ENCODE measurements around the gene IFITM1.
"Not testable (repeated sequence)": the region's sequence is repeated elsewhere in the genome, so short reads cannot be mapped to it uniquely, and the experiment has no call there.

IFITM1 gene

DNA sequence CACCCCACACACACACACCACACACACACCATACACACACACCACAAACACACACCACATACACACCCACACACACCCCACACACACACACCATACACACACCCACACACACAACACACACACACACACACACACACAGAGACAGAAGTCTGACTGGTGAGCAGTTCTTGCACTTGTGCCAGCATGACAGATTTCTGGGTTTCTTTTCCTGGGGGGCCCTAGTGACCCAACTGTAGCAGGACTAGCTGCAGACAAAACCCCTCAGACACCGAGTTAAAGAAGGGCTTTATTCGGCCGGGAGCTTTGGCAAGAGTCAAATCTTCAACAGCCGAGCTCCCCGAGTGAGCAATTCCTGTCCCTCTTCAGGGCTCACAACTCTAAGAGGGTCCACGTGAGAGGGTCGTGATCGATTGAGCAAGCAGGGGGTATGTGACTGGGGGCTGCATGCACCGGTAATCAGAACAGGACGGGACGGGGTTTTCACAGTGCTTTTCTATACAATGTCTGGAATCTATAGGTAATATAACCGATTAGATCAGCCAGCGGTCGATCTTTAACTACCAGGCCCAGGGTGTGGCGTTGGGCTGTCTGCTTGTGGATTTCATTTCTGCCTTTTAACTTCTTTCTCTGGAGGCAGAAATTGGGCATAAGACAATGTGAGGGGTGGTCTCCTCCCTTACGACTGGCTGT, 36.3 kb downstream of the IFITM1 start:
- not testable (repeated sequence) for DNase-seq

GRCh38 chr11:350723-351255, 36.9 kb downstream of the IFITM1 start:
- no peak for DNase-seq

GRCh38 chr11:351411-351810, 37.6 kb downstream of the IFITM1 start:
- DNase-seq = no peak

DNA sequence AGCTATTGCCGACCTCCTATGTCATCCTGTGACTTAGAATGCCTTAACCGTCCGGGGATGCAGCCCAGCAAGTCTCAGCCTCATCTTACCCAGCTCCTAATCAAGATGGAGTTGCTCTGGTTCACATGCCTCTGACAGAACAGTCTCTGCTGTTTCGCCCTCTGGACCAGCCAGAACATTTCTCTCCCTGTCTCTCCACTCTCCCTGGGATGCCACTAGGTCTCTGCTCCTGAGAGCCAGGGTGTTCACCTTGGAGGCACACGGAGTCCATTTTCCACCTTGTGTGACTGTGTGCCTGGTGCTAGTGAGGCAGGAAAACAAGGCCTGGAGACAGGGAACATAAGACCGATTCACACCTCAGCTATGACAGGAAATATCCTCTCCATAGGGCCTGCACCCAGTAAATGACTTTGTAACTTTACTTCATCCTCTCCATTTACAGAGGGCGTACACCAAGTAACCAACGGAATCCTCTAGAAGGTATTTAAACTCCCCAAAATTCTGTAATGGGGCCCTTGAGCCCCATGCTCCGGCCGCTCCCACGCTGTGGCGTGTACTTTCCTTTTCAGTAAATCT, 38.7 kb downstream of the IFITM1 start:
- DNase-seq = no peak

- no peak for DNase-seq
Observed at GRCh38 chr11:353179-353873, 39.5 kb downstream of the IFITM1 start.

- peak; percentile 82 for DNase-seq
Observed at GRCh38 chr11:355581-356458, 42.0 kb downstream of the IFITM1 start.

GRCh38 chr11:356610-357009, 42.8 kb downstream of the IFITM1 start:
- DNase-seq = no peak

- DNase-seq = no peak
Observed at GRCh38 chr11:357582-357981, 43.7 kb downstream of the IFITM1 start.

DNA sequence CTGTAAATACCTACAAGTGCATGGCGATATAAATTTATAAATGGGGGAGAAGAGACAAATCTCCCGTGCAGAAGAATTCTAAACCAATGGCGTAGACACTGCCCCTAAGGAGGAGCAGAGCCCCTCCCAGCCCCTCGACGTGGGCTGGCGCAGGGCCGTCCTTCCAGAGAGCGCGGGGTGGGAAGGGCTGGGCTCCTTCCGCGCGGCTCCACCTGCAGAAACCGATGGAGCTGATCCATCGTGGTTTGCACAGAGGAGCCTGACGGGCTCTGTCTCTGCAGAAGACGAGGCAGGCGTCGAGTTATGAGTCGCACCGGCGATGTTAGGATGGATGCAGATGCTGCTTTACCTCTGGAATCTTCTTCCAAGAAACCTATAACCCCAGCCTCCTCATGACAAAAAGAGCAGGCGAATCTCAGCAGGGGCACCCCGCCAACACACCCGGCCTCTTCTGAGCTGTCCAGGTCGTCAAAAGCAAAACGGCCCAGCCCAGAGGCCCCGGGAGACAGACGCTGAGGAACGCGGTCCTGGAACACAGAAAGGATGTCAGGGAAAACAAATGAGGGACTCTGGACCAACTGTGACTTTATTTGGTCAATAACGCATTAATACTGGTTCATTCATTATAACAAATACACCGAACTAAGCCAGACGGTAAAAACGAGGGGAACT, 44.4 kb downstream of the IFITM1 start:
- DNase-seq = no peak

- DNase-seq = no peak
Observed at GRCh38 chr11:359181-359714, 45.4 kb downstream of the IFITM1 start.

DNA sequence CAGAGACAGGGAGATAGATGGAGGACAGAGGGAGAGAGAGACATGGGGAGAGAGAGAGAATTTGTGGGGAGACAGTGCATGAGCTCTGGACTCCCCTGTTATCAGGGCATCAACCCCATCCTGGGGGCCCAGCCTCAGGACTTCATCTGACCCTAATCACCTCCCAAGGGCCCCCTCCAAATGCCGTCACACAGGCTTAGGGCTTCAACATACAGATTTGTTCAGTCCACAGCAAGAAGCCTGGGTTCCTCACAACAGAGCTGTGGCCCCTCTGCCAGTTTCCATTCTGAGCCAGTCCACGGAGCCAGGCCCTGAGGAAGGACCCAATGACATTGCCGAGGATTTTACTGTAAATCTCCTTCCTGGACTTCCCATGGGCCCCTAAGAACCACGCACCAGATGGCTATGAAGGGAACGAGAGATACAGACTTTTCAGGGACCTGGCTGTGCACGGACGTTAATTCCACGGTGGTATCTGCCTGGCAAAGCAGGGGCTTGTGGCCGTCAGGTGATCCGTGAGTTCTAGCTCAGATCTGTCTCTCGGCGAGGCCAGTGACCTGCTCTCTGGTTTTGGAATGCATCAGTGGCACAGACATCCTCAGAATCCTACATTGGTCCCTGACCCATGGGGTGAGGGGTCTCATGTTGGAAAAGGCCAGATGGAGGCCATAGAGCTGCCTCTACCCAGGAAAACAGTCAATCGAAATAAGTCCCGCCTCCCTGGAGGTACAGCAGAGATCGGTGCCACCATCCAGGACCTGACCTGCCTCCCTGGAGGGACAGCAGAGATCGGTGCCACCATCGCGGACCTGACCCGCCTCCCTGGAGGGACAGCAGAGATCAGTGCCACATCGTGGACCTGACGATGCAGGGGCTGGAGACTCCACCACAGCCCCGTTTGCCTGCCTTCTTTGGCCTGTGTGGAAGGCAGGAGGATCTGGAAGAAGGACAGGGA, 46.8 kb downstream of the IFITM1 start:
- no peak for DNase-seq

DNA sequence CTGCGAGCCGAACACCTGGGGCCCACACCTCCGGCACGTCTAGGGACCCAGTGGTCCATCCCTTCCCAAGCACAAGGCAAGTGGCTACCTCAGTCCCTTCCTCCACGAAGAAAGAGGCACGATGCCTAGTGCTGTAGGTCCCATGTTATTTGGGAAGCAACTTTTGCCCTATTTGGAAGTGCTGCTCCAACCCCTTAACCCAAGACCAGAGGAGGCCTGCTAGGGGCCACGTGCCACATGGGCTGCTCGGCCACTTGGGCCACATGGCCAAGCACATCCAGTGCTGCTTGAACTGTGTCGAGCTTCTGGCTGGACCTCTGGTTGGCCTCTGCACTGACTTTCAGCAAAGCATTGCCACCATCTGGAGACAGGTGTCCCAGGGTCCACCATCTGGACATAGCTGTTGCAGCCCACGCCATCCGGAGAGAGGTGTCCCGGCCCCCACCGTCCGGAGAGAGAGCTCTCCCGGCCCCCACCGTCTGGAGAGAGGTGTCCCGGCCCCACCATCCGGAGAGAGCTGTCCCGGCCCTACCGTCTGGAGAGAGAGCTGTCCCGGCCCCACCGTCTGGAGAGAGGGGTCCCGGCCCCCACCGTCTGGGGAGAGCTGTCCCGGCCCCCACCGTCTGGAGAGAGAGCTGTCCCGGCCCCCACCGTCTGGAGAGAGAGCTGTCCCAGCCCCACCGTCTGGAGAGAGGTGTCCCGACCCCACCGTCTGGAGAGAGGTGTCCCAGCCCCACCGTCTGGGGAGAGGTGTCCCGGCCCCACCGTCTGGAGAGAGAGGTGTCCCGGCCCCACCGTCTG, 49.0 kb downstream of the IFITM1 start:
- DNase-seq = no peak

DNA sequence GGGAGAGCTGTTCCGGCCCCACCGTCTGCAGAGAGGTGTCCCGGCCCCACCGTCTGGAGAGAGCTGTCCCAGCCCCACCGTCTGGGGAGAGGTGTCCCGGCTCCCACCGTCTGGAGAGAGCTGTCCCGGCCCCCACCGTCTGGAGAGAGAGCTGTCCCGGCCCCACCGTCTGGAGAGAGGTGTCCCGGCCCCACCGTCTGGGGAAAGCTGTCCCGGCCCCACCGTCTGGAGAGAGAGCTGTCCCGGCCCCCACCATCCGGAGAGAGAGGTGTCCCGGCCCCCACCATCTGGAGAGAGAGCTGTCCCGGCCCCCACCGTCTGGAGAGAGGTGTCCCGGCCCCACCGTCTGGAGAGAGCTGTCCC, 49.6 kb downstream of the IFITM1 start:
- DNase-seq = peak; percentile 7

DNA sequence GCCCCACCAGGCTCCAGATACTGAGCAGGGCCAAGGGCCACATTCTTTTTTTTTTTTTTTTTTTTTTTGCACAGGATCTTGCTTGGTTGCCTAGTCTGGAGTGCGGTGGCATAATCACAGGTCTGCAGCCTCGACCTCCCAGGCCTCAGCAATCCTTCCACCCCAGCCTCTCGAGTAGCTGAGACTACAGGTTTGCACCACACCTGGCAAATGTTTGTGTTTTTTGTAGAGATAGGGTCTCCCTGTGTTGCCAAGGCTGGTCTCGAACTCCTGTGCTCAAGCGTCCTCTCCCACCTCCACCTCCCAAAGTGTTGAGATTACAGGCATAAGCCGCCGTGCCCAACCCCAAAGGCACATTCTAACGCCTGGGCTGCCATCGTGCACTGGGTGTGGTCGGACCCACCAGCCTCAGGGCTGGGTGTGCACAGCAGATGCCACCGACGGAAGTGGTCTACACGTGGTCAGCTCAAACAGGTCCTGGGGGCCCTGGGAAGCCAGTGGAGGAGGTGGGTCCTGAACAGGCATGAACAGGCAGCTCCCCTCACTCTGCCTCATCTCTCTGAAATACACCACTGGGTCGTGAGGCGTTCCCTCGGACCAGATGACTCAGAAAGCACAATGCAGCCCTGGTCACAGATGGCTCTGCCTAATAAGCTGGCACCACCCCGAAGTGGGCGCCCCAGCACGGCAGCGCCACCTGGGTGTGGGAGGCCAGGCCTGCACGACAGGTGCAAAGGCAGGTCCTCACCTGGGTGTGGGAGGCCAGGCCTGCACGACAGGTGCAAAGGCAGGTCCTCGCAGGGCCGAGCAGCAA, 50.3 kb downstream of the IFITM1 start:
- DNase-seq = peak; percentile 75

All from activated T-cell treated with anti-CD3 and anti-CD28 coated beads, Interleukin-2, amount 50 U/mL, for 1 hour (primary cell).